ENCODE data around the gene AZU1. TPM values are rescaled to one million over a fixed set of nuclear protein-coding genes. Genes with fewer than 3 reads are reported as not detected.
A peak's percentile ranks its signal among the peaks of the same experiment; 100 is the strongest.
"Not testable (repeated sequence)": the region's sequence is repeated elsewhere in the genome, so short reads cannot be mapped to it uniquely, and the experiment has no call there.

The AZU1 gene
- total RNA-seq, 3 donors from 2014 or later, result not detected

DNA sequence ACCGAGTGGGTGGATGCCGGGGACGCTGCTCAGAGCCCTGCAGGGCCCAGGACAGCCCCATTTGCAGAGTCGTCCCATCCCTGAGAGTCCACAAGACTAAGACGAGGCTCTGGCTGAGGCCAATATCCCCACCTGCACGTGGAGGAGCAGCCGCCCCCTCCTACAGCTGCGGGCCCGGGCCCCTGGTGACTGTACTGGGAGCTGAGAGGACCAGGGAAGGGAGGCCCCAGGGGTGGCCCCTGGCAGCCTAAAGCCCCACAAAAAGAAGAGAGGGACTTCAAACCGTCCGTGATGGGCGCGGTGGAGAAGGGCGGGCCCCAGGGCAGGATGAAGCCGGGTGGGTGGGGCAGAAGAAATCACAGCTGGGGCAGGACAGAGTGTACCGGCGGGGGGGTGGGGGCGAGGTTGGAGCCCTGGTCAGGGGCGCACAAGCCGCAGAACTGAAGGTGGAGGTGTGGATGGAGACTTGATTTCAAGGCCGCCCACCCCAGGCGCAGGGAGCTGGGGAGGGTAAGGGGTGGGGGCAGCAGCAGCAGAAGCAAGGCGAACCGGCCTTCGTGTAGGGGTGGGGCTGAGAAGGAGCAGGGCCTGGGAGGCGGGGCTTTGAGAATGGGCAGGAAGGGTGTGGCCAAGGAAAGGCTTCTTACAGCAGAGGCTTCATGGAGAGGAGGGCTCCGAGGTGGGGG is 44.8 kb downstream of the AZU1 start:
- H3K36me3 Mint-ChIP-seq (ENCODE audit: insufficient read depth), result peaks cover 13% of the 10 kb centered on the region
- H3K27me3 Mint-ChIP-seq (ENCODE audit: low read depth), result no peaks in the 10 kb centered on the region
- H3K4me1 Mint-ChIP-seq (ENCODE audit: low read depth), result peaks cover 12% of the 10 kb centered on the region
- ATAC-seq (peak; percentile 77 to 78), DNase-seq (peak; percentile 60)
- H3K4me3 Mint-ChIP-seq, result peak overlapping the region; percentile 64
- H3K9me3 Mint-ChIP-seq, result no peaks in the 10 kb centered on the region

DNA sequence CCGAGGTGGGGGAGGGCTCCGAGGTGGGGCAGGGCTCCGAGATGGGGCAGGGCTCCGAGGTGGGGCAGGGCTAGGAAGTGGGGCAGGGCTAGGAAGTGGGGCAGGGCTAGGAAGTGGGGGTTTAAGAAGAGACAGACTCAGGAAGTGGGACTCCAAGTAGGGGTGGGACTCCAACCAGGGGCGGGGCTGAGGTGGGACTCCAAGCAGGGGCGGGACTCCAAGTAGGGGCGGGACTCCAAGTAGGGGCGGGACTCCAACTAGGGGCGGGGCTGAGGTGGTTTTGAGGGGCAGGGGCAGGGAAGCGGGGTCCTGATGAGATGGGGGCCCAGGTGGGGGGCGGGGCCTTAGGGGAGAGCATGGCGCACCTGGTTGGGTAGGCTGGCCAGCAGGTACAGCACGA is 45.4 kb downstream of the AZU1 start:
- Mint-ChIP-seq H3K27me3 (ENCODE audit: low read depth) (no peaks in the 10 kb centered on the region), H3K9me3 (no peaks in the 10 kb centered on the region), H3K4me1 (ENCODE audit: low read depth) (peaks cover 12% of the 10 kb centered on the region), H3K36me3 (ENCODE audit: insufficient read depth) (peaks cover 13% of the 10 kb centered on the region), H3K4me3 (no peak overlapping the region)
- ATAC-seq, result peak; percentile 64 to 81
- peak; percentile 52 for DNase-seq

DNA sequence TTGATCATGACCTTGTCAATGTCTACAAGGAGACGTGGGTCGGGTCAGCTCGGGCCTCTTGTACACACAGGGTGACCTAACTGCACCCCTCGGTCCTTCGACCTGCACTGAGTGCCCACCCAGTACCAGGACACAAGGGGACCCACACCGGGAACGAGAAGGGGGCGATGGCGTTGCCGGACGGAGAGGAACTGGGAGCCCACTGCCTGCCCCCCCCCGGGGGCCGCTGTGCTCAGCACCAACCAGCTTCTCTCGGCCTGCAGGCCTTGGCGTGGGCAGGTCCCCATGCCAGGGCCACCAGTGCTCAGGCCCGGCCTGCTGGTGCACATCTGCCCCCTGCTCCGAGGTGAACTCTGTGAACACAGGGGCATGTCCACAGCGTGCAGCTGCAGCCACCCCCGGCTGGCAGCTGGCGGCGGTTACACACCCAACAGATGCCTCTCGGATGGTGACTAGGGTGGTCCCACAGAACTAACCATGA is 46.0 kb downstream of the AZU1 start:
- Mint-ChIP-seq H3K4me3 (no peak overlapping the region), H3K36me3 (ENCODE audit: insufficient read depth) (peaks cover 11% of the 10 kb centered on the region), H3K9me3 (no peaks in the 10 kb centered on the region), H3K4me1 (ENCODE audit: low read depth) (peaks cover 12% of the 10 kb centered on the region), H3K27me3 (ENCODE audit: low read depth) (no peaks in the 10 kb centered on the region)
- ATAC-seq, result no peak
- DNase-seq, result no peak

DNA sequence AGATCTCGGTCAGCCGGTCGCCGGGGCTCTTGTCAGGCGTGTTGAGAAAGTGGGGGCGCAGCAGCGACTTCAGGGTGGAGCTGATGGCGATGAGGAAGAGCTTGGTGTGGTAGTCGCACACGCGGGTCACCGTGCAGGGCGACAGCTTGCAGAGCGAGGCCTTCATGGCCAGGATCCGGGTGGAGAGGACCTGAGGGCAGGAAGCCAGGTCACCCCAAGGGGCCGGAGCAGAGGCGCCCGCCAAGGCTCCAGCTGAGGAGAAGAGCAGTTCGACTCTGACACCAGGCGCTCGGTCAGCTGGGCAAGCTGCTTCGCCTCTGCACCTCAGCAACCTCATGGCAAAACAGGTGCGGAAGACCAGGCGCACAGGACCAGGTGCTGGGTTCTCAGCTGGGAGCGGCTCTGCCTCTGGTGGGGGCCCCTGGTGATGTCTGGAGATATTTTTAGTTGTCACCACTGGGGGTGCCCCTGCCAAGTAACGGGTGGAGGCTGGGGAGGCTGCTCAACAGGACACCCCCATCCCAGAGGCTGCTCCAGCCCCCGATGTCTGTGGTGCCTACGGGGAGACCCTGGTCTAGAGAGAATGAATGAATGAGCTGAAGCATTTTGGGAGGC is 47.7 kb downstream of the AZU1 start:
- Mint-ChIP-seq H3K4me3 (no peak overlapping the region), H3K27me3 (ENCODE audit: low read depth) (no peaks in the 10 kb centered on the region), H3K4me1 (ENCODE audit: low read depth) (peaks cover 10% of the 10 kb centered on the region), H3K9me3 (no peaks in the 10 kb centered on the region), H3K36me3 (ENCODE audit: insufficient read depth) (peaks cover 3% of the 10 kb centered on the region)
- DNase-seq (no peak), ATAC-seq (no peak)

DNA sequence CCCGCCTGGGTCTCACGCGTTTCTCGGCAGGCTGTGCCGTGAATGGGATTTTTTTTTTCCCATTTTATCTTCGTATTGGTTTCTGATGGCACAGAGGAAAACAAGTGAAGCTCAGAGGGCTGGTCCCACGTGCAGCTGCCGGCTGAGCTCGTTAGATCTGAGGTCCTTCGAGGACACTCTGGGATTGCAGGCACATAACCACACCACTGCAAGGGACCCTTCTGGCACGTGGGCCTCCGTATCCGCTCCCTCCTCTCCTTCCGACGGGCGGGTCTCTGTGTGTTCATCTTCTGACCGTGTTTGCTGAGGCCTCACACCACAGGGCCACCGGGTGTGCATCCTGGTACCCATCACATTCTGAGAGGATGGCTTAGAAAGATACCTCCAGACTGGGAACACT is 48.5 kb downstream of the AZU1 start:
- H3K9me3 Mint-ChIP-seq, result no peaks in the 10 kb centered on the region
- no peak overlapping the region for H3K4me3 Mint-ChIP-seq
- H3K27me3 Mint-ChIP-seq (ENCODE audit: low read depth), result no peaks in the 10 kb centered on the region
- no peak for DNase-seq
- peaks cover 10% of the 10 kb centered on the region for H3K4me1 Mint-ChIP-seq (ENCODE audit: low read depth)
- peaks cover 2% of the 10 kb centered on the region for H3K36me3 Mint-ChIP-seq (ENCODE audit: insufficient read depth)
- ATAC-seq, result no peak

DNA sequence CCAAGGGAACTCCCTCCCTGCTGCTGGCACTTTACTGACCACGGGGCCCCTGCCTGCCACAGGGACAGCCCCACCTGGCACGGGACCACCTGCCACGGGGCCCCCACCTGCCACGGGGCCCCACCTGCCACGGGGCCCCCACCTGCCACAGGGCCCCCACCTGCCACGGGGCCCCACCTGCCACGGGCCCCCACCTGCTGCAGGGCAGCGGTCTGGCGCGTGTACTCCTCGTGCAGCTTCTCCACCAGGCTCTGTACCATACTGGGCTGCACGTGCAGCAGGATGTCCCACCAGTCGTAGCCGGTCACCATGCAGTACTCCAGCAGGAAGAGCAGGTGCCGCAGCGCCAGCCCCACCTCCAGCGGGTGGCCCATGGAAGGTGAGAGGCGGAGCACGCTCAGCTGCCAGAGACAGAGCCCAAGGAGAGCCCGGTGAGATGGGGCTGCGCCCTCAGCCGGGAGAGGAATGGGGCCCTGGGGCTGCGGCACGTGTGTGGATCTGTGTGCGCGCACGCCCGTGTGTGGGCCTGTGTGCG is 49.2 kb downstream of the AZU1 start:
- Mint-ChIP-seq H3K9me3 (no peaks in the 10 kb centered on the region), H3K36me3 (ENCODE audit: insufficient read depth) (no peaks in the 10 kb centered on the region), H3K4me1 (ENCODE audit: low read depth) (peaks cover 8% of the 10 kb centered on the region), H3K27me3 (ENCODE audit: low read depth) (no peaks in the 10 kb centered on the region), H3K4me3 (no peak overlapping the region)
- DNase-seq, result no peak
- ATAC-seq, result no peak

DNA sequence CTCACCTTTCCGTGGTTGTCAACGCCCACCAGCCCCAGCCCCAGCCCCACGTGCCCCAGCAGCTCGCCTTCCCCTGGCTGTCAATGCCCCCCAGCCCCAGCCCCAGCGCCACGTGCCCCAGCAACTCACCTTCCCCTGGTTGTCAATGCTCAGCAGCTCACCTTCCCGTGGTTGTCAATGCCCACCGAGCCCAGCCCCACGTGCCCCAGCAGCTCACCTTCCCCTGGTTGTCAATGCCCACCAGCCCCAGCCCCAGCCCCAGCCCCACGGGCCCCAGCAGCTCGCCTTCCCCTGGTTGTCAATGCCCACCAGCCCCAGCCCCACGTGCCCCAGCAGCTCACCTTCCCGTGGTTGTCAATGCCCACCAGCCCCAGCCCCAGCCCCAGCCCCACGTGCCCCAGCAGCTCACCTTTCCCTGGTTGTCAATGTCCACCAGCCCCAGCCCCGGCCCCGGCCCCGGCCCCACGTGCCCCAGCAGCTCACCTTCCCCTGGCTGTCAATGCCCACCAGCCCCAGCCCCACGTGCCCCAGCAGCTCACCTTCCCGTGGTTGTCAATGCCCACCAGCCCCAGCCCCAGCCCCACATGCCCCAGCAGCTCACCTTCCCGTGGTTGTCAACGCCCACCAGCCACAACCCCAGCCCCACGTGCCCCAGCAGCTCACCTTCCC is 50.5 kb downstream of the AZU1 start:
- not testable (repeated sequence) for H3K4me3 Mint-ChIP-seq; H3K36me3 Mint-ChIP-seq (ENCODE audit: insufficient read depth); ATAC-seq; H3K9me3 Mint-ChIP-seq; H3K4me1 Mint-ChIP-seq (ENCODE audit: low read depth); H3K27me3 Mint-ChIP-seq (ENCODE audit: low read depth); DNase-seq

DNA sequence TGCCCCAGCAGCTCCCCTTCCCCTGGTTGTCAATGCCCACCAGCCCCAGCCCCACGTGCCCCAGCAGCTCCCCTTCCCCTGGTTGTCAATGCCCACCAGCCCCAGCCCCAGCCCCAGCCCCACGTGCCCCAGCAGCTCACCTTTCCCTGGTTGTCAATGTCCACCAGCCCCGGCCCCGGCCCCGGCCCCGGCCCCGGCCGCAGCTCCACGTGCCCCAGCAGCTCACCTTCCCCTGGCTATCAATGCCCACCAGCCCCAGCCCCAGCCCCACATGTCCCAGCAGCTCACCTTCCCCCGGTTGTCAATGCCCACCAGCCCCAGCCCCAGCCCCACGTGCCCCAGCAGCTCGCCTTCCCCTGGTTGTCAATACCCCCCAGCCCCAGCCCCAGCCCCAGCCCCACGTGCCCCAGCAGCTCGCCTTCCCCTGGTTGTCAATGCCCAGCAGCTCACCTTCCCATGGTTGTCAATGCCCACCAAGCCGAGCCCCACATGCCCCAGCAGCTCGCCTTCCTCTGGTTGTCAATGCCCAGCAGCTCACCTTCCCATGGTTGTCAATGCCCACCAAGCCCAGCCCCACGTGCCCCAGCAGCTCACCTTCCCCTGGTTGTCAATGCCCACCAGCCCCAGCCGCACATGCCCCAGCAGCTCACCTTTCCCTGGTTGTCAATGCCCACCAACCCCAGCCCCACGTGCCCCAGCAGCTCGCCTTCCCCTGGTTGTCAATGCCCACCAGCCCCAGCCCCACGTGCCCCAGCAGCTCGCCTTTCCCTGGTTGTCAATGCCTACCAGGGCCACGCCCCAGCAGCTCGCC is 51.3 kb downstream of the AZU1 start:
- ATAC-seq; H3K27me3 Mint-ChIP-seq (ENCODE audit: low read depth); DNase-seq; H3K4me3 Mint-ChIP-seq; H3K4me1 Mint-ChIP-seq (ENCODE audit: low read depth); H3K36me3 Mint-ChIP-seq (ENCODE audit: insufficient read depth); H3K9me3 Mint-ChIP-seq: not testable (repeated sequence)

DNA sequence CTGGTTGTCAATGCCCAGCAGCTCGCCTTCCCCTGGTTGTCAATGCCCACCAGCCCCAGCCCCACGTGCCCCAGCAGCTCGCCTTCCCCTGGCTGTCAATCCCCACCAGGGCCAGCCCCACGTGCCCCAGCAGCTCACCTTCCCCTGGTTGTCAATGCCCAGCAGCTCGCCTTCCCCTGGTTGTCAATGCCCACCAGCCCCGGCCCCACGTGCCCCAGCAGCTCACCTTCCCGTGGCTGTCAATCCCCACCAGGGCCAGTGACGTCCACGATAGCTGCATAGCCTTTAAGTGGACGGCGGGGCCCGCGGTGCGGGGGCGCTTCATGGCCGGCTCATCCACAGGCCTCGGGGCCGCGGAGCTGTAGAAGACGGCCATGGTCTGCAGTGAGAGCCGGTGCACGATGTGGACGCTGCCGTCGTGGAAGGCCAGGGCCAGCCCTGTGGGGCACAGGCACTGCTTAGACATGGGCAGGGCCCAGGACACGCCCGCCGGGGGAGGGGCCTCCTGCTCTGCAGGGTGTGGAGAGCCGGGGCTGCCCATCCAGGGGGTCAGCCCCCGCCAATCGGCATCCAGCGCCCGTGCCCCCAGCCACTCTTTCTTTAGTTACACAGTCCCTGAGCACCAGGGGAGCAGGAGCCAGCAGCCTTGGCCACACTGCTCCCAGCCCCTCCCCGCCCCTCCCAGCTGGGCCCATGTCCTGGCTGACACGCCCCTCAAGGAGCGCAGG is 52.2 kb downstream of the AZU1 start:
- ATAC-seq (no peak), DNase-seq (no peak)
- Mint-ChIP-seq H3K9me3 (no peaks in the 10 kb centered on the region), H3K36me3 (ENCODE audit: insufficient read depth) (no peaks in the 10 kb centered on the region), H3K4me3 (no peak overlapping the region), H3K4me1 (ENCODE audit: low read depth) (no peaks in the 10 kb centered on the region), H3K27me3 (ENCODE audit: low read depth) (no peaks in the 10 kb centered on the region)

Other genes starting within 250 kb of the AZU1 start
- gene HCN2, start 238.0 kb upstream of the AZU1 start, total RNA-seq, result under 1 TPM; 0.20 to 0.24 (median 0.22) TPM
- 100 to 1,000 TPM; 110 to 123 (median 119) TPM for gene POLRMT, start 194.3 kb upstream of the AZU1 start, total RNA-seq
- not detected for gene FGF22, start 188.0 kb upstream of the AZU1 start, total RNA-seq
- 100 to 1,000 TPM; 144 to 162 (median 147) TPM for gene RNF126, start 164.6 kb upstream of the AZU1 start, total RNA-seq
- 1 to 10 TPM; 8.0 to 9.9 (median 8.3) TPM for gene FSTL3, start 151.4 kb upstream of the AZU1 start, total RNA-seq
- gene PRSS57, start 132.4 kb upstream of the AZU1 start, total RNA-seq, result under 1 TPM in 2 of 3 donors, not detected in 1; 0.87 to 0.94 TPM
- under 1 TPM; 0.26 to 0.61 (median 0.27) TPM for gene PALM, start 118.9 kb upstream of the AZU1 start, total RNA-seq
- gene MISP, start 76.7 kb upstream of the AZU1 start, total RNA-seq, result under 1 TPM in 1 of 3 donors, not detected in 2; 0.08 TPM
- 1,000 to 10,000 TPM; 1,071 to 1,170 (median 1,104) TPM for gene PTBP1, start 30.4 kb upstream of the AZU1 start, total RNA-seq
- gene PLPPR3, start 5.9 kb upstream of the AZU1 start, total RNA-seq, result under 1 TPM in 1 of 3 donors, not detected in 2; 0.24 TPM
- not detected for gene PRTN3, start 13.2 kb downstream of the AZU1 start, total RNA-seq
- gene ELANE, start 24.5 kb downstream of the AZU1 start, total RNA-seq, result not detected
- 1 to 10 TPM in 2 of 3 donors, under 1 TPM in 1; 0.49 to 1.9 (median 1.1) TPM for gene CFD, start 31.8 kb downstream of the AZU1 start, total RNA-seq
- 10 to 100 TPM; 70.4 to 73.9 (median 73.6) TPM for gene MED16, start 65.3 kb downstream of the AZU1 start, total RNA-seq
- not detected for gene RNU6-9, start 65.6 kb downstream of the AZU1 start, total RNA-seq
- 10 to 100 TPM; 92.3 to 97.7 (median 96.3) TPM for gene R3HDM4, start 85.4 kb downstream of the AZU1 start, total RNA-seq
- gene KISS1R, start 89.5 kb downstream of the AZU1 start, total RNA-seq, result 1 to 10 TPM; 2.9 to 5.1 (median 3.3) TPM
- 10 to 100 TPM in 1 of 3 donors, 1 to 10 TPM in 2; 7.3 to 13.2 (median 10.0) TPM for gene ARID3A, start 98.2 kb downstream of the AZU1 start, total RNA-seq
- 100 to 1,000 TPM; 163 to 217 (median 199) TPM for gene WDR18, start 156.5 kb downstream of the AZU1 start, total RNA-seq
- gene GRIN3B, start 172.6 kb downstream of the AZU1 start, total RNA-seq, result under 1 TPM; 0.05 to 0.19 (median 0.08) TPM
- 100 to 1,000 TPM; 197 to 210 (median 204) TPM for gene TMEM259, start 193.3 kb downstream of the AZU1 start, total RNA-seq
- gene RNU6-2, start 193.7 kb downstream of the AZU1 start, total RNA-seq, result not detected
- 10 to 100 TPM; 52.3 to 69.3 (median 57.8) TPM for gene CNN2, start 198.8 kb downstream of the AZU1 start, total RNA-seq
- gene ABCA7, start 212.3 kb downstream of the AZU1 start, total RNA-seq, result 1 to 10 TPM; 7.1 to 8.7 (median 8.6) TPM
- gene ARHGAP45, start 239.3 kb downstream of the AZU1 start, total RNA-seq, result 100 to 1,000 TPM; 128 to 133 (median 133) TPM